GM15510 (cell line): ENCODE measurements around the gene OBI1.

Experiments
- POLR2A ChIP-seq: IDR thresholded peaks from 3 replicates; pipeline ENCODE4 v1.6.1; 2011; ENCODE audit warnings: borderline replicate concordance; ENCODE audit not compliant: insufficient read length; ENCODE audit errors: extremely low read depth

The OBI1 gene

GRCh38 chr13:78601124-78601873 lies 57.7 kb downstream of the OBI1 start:
- no peak for TF ChIP-seq POLR2A

DNA sequence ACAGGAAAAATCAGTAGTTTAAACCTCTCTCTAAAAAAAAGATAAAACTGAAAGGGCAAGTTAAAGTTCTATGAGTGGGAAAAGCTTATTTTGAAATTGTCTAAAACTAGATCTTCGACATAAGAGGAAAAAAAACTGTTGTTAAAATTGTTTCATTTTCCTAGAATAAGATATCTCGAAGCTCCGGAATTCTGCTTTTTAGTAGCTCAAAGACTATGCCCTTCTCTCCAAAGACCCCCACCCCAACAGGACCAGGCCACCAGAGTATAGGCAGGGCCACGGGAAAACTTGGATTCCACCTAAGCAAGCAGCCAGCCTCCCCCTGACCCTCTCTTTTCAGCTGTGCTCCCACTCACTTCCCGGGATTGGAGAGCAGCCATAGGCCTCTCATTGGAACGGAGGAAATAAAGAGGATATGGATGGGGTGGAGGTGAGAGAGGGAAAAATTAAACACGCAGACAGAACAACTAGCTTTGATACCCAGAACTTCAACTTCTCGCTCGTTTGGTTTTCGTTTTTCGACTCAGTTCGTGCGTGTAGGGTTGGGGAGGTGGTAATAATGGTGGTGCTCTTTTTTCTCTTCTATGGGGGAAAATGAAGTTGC lies 58.6 kb downstream of the OBI1 start:
- no peak for TF ChIP-seq POLR2A

- TF ChIP-seq POLR2A = no peak
Measured at GRCh38 chr13:78599645-78600279, 59.2 kb downstream of the OBI1 start.

DNA sequence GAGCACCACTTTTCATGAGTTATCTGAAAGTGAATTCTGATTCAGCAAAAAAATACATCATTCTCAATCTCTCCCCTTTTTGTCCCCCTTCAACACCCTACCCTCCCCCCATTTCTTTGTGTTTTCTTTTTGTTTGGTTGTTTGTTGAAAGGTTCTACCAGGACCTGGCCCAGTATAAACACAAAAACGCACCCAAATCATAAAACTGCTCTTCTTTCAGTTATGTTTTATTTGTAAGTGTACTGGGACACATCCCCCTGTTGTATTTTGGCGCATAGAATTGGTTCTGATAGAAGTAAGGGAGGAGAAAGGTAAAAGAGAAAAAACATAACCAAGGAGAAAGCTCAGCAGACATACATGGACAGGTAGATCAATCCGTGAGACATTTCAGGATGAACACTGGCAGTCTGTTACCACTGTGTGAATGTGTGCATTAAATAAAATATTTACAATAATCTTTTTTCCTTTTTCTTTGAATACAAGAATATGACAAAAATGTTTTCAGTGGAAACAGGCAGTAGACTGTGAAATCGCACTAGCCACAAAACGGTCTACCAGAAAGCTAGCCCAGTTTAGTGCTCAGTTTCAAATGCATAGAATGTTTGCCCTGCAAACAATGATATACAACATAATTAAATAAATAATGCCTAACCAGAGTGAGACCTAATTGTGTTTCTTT lies 59.9 kb downstream of the OBI1 start:
- TF ChIP-seq POLR2A = no peak

GRCh38 chr13:78598116-78598781 lies 60.7 kb downstream of the OBI1 start:
- no peak for TF ChIP-seq POLR2A

GRCh38 chr13:78597602-78597932 lies 61.4 kb downstream of the OBI1 start:
- no peak for TF ChIP-seq POLR2A

DNA sequence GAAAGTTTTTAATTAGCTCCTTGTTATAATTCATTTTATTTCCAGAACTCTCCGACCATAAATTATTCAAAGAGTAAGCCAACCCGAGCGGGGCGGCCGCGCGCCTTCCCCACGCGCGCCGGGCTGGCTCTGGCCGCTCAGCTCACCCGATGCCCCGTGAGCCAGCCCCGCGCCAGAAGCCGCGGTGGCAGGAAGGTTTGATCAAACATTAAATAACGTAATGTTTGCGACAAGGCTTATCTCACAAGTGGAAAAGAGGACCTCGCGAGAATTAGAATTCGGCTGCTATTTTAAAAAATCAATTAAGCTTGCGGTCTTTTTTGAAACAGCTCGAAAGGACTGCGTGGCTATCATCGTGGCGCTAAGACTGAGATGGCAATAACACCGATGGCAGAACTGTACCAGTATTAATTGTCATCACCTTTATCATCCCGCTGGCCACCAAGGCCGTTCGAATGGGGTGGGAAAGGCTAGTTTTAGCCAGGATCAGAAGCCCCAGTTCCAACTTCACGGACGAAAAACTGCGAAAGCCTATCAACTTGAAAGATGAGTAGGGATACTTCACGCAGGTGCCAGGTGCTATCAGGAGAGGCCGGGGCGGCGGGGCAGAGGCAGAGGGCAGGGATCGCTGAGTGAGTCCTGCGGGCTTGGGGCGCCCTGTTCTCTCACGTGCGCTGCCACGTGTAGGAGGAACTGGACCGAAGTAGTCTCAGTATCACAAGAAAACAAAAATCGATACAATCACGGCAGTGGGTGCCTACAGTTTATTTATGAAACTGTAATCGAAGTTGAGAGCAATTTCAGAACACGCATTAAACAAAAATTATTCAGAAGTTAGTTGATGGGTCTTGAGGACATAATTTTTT lies 62.0 kb downstream of the OBI1 start:
- no peak for TF ChIP-seq POLR2A

- no peak for TF ChIP-seq POLR2A
Measured at GRCh38 chr13:78596399-78596735, 62.6 kb downstream of the OBI1 start.

GRCh38 chr13:78595495-78596398 lies 63.2 kb downstream of the OBI1 start:
- no peak for TF ChIP-seq POLR2A

DNA sequence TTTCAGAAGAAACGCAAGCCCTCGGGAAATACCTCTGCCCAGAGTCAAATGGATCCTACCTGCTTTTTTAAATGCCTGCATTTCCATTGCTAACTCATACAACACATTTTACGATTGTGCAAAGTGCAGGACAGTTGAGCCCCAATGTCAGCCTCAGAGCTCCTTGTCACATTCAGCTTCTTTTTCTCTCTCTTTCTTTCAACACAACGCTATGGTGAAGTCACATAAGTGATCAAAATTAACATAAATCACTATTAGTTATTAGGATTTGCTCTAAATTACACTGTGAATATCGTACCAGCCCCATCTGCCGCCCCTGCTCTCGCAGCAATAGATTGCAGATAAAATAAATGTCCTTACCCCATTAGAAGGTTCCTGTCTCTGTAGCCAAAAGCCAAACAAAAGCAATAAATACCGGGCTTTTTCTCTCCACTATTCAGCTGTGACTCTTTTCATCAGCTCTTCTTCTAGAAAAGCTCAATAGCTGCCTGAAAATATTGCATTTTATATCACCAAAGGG lies 64.4 kb downstream of the OBI1 start:
- no peak for TF ChIP-seq POLR2A

DNA sequence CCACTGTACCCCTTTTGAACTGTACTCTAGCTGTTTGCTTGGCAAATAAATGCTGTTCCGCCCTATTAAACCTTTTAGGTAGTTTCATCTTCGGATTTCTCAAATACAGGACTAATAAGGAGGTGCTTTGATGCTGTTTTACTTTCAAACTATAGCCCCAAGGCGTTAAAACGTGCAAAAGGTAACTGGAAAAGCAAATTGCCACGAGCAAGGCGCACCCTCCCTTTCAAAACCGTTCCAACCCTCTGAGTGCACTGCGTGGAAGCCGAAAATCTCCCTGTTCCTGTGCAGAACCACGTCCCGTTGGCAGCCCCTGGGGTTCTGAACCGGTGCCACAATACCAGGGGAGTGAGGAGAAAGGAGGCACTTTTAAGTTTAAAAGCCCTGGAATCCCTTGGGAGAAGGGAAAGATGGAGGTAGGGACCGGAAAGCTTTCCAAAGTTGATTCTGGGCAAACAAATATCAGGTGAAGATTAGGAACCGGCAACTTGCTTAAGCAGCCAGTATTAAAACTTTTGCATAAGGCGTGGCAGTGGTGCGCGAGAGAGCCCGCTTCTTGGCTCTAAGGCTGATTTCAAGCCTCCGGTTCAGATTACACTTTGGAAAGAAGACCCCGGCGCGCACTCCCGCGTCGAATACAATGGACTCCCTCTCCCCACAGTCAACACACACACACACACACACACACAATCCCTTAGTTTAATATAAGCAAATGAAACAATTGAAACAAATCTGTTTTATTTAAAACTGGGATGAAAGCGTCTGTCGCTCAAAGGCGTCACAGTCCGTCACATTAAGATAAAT lies 65.1 kb downstream of the OBI1 start:
- no peak for TF ChIP-seq POLR2A

DNA sequence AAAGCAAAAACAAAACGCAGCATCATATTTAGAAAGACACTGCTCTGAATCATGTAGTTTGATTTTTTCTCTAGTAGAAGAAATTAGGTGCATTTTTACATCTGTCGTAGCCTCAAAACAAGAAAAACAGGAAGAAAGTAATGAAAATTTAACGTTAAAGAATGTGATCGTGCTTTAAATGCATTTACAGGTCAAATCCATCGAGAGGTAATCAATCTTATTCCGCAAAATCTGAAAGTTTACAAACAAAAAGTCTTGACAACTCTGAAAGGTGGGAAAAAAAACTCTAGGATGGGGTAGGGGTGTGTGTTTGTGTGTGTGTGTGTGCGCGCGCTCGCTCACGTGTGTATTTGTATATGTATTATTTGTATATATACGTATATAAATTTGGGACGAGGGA lies 65.8 kb downstream of the OBI1 start:
- no peak for TF ChIP-seq POLR2A
